ENCODE measurements around the gene LRRC38.
"Not testable (repeated sequence)": the region's sequence is repeated elsewhere in the genome, so short reads cannot be mapped to it uniquely, and the experiment has no call there.

LRRC38 gene

GRCh38 chr1:13513895-13514546 lies at the start of gene LRRC38:
Gene LRRC38, minus strand, starts transcription at chr1:13514003. Its CDS starts 410 bp downstream, at chr1:13513593.
- DNase-seq (ENCODE audit: low spot score), result no peak

GRCh38 chr1:13562981-13563380 lies 49.2 kb upstream of the LRRC38 start:
- DNase-seq (ENCODE audit: low spot score), result not testable (repeated sequence)

- DNase-seq (ENCODE audit: low spot score), result no peak
Measured at GRCh38 chr1:13560541-13560940, 46.7 kb upstream of the LRRC38 start.

GRCh38 chr1:13556224-13556764 lies 42.5 kb upstream of the LRRC38 start:
- no peak for DNase-seq (ENCODE audit: low spot score)

- no peak for DNase-seq (ENCODE audit: low spot score)
Measured at GRCh38 chr1:13554798-13555197, 41.0 kb upstream of the LRRC38 start.

- no peak for DNase-seq (ENCODE audit: low spot score)
Measured at GRCh38 chr1:13550663-13551062, 36.9 kb upstream of the LRRC38 start.

GRCh38 chr1:13549521-13549920 lies 35.7 kb upstream of the LRRC38 start:
- DNase-seq (ENCODE audit: low spot score), result no peak

GRCh38 chr1:13549021-13549420 lies 35.2 kb upstream of the LRRC38 start:
- no peak for DNase-seq (ENCODE audit: low spot score)

- no peak for DNase-seq (ENCODE audit: low spot score)
Measured at GRCh38 chr1:13548281-13548680, 34.5 kb upstream of the LRRC38 start.

- no peak for DNase-seq (ENCODE audit: low spot score)
Measured at GRCh38 chr1:13546791-13547190, 33.0 kb upstream of the LRRC38 start.

- no peak for DNase-seq (ENCODE audit: low spot score)
Measured at GRCh38 chr1:13544221-13544556, 30.4 kb upstream of the LRRC38 start.

GRCh38 chr1:13543451-13544220 lies 29.8 kb upstream of the LRRC38 start:
- DNase-seq (ENCODE audit: low spot score), result no peak

GRCh38 chr1:13541435-13542215 lies 27.8 kb upstream of the LRRC38 start:
- DNase-seq (ENCODE audit: low spot score), result no peak

GRCh38 chr1:13540866-13541265 lies 27.1 kb upstream of the LRRC38 start:
- no peak for DNase-seq (ENCODE audit: low spot score)

GRCh38 chr1:13539683-13540082 lies 25.9 kb upstream of the LRRC38 start:
- no peak for DNase-seq (ENCODE audit: low spot score)

- DNase-seq (ENCODE audit: low spot score), result no peak
Measured at GRCh38 chr1:13538832-13539231, 25.0 kb upstream of the LRRC38 start.

GRCh38 chr1:13536571-13536970 lies 22.8 kb upstream of the LRRC38 start:
- DNase-seq (ENCODE audit: low spot score), result no peak

GRCh38 chr1:13535227-13535626 lies 21.4 kb upstream of the LRRC38 start:
- DNase-seq (ENCODE audit: low spot score), result no peak

GRCh38 chr1:13528320-13528719 lies 14.5 kb upstream of the LRRC38 start:
- no peak for DNase-seq (ENCODE audit: low spot score)

- DNase-seq (ENCODE audit: low spot score), result no peak
Measured at GRCh38 chr1:13523780-13524477, 10.1 kb upstream of the LRRC38 start.

- DNase-seq (ENCODE audit: low spot score), result no peak
Measured at GRCh38 chr1:13520985-13521384, 7.2 kb upstream of the LRRC38 start.

- peak; percentile 46 for DNase-seq (ENCODE audit: low spot score)
Measured at GRCh38 chr1:13517193-13517812, 3.5 kb upstream of the LRRC38 start.

Data from HuH-7 (cell line).